GM12891 (cell line): ENCODE data around the gene CYP4F2.
"Not testable (repeated sequence)": the region's sequence is repeated elsewhere in the genome, so short reads cannot be mapped to it uniquely, and the experiment has no call there.

ENCODE experiments used
- DNase-seq: peaks from one replicate; pipeline ENCODE4 v3.0.0; 2011; ENCODE audit warnings: low spot score; ENCODE audit not compliant: insufficient read length
- FAIRE-seq: peaks from 2 replicates; lab custom pipeline; 2011; peaks lifted over from hg19 to GRCh38; lab: Jason Lieb, UNC
- PAX5 ChIP-seq: IDR thresholded peaks from 2 replicates; pipeline ENCODE4 v1.6.1; 2011; ENCODE audit warnings: low read length, moderate library complexity, mild to moderate bottlenecking; ENCODE audit not compliant: insufficient read depth, severe bottlenecking
- POLR2A ChIP-seq: IDR thresholded peaks from 2 replicates; pipeline ENCODE4 v1.6.1; 2011; ENCODE audit warnings: low read depth, low read length, control low read depth
- POLR2AphosphoS5 ChIP-seq: IDR thresholded peaks from 2 replicates; pipeline ENCODE4 v1.6.1; 2011; ENCODE audit warnings: low read depth, low read length, control low read depth
- POU2F2 ChIP-seq: IDR thresholded peaks from 2 replicates; pipeline ENCODE4 v1.6.1; 2011; ENCODE audit warnings: low read depth, mild to moderate bottlenecking, control low read depth, low read length, moderate library complexity
- SPI1 ChIP-seq: IDR thresholded peaks from 2 replicates; pipeline ENCODE4 v1.6.1; 2011; ENCODE audit warnings: low read depth, low read length, control low read depth
- TAF1 ChIP-seq: IDR thresholded peaks from 2 replicates; pipeline ENCODE4 v1.6.1; 2011; ENCODE audit warnings: low read depth, low read length, control low read depth

CYP4F2 gene

GRCh38 chr19:15902254-15902653 is 4.4 kb upstream of the CYP4F2 start:
- TF ChIP-seq SPI1 (no peak), POU2F2 (no peak), POLR2A (no peak), PAX5 (no peak), TAF1 (no peak), POLR2AphosphoS5 (no peak)
- DNase-seq (no peak), FAIRE-seq (no peak)

- FAIRE-seq (no peak), DNase-seq (no peak)
- TF ChIP-seq PAX5 (no peak), POU2F2 (no peak)
Observed at GRCh38 chr19:15900504-15900903, 2.6 kb upstream of the CYP4F2 start.

GRCh38 chr19:15900032-15900431 is 2.2 kb upstream of the CYP4F2 start:
- DNase-seq, FAIRE-seq: not testable (repeated sequence)

- not testable (repeated sequence) for DNase-seq, FAIRE-seq
Observed at GRCh38 chr19:15899561-15899960, 1.7 kb upstream of the CYP4F2 start.

GRCh38 chr19:15897026-15897737 is 692 bp downstream of the CYP4F2 start:
- FAIRE-seq, result no peak
- no peak for DNase-seq
- TF ChIP-seq SPI1 (no peak), POU2F2 (no peak), POLR2AphosphoS5 (no peak), TAF1 (no peak), PAX5 (no peak), POLR2A (no peak)

GRCh38 chr19:15895876-15896430 is 1.9 kb downstream of the CYP4F2 start:
- FAIRE-seq (no peak), DNase-seq (no peak)
- TF ChIP-seq SPI1, result no peak
- TF ChIP-seq POLR2AphosphoS5, result no peak
- no peak for TF ChIP-seq PAX5
- TF ChIP-seq TAF1, result no peak
- TF ChIP-seq POLR2A, result no peak
- TF ChIP-seq POU2F2, result no peak

- no peak for FAIRE-seq
- no peak for DNase-seq
- TF ChIP-seq SPI1 (no peak), PAX5 (no peak), POLR2A (no peak), TAF1 (no peak), POU2F2 (no peak), POLR2AphosphoS5 (no peak)
Observed at GRCh38 chr19:15894359-15894758, 3.5 kb downstream of the CYP4F2 start.

- DNase-seq (no peak), FAIRE-seq (no peak)
- TF ChIP-seq PAX5, result no peak
- no peak for TF ChIP-seq POLR2AphosphoS5
- TF ChIP-seq POU2F2, result no peak
- no peak for TF ChIP-seq SPI1
- TF ChIP-seq TAF1, result no peak
- no peak for TF ChIP-seq POLR2A
Observed at GRCh38 chr19:15893477-15893876, 4.4 kb downstream of the CYP4F2 start.

GRCh38 chr19:15892012-15892411 is 5.9 kb downstream of the CYP4F2 start:
- TF ChIP-seq TAF1 (no peak), PAX5 (no peak), POLR2AphosphoS5 (no peak), SPI1 (no peak), POU2F2 (no peak), POLR2A (no peak)
- FAIRE-seq (no peak), DNase-seq (no peak)

- DNase-seq (no peak), FAIRE-seq (no peak)
- TF ChIP-seq POLR2A, result no peak
- TF ChIP-seq PAX5, result no peak
- no peak for TF ChIP-seq POLR2AphosphoS5
- no peak for TF ChIP-seq POU2F2
- TF ChIP-seq TAF1, result no peak
- no peak for TF ChIP-seq SPI1
Observed at GRCh38 chr19:15891434-15891833, 6.4 kb downstream of the CYP4F2 start.

- not testable (repeated sequence) for DNase-seq, FAIRE-seq
Observed at GRCh38 chr19:15889339-15889738, 8.5 kb downstream of the CYP4F2 start.

GRCh38 chr19:15885919-15886318 is 12.0 kb downstream of the CYP4F2 start:
- FAIRE-seq, result no peak
- TF ChIP-seq PAX5 (no peak), TAF1 (no peak), POLR2AphosphoS5 (no peak), POU2F2 (no peak), SPI1 (no peak), POLR2A (no peak)

More at GRCh38 chr19:15885919-15886318, 12.0 kb downstream of the CYP4F2 start:
- no peak for DNase-seq
